HFFc6 (cell line): ENCODE data around the gene TTC23. TPM values are rescaled to one million over a fixed set of nuclear protein-coding genes. Genes with fewer than 3 reads are reported as not detected.

ENCODE experiments used
- DNase-seq: peaks from one replicate; pipeline ENCODE4 v3.0.0-alpha.2; 2018
- H3K27ac Mint-ChIP-seq: 2 replicates; pipeline ENCODE4 v1.8.0; 2020; ENCODE audit warnings: mild to moderate bottlenecking, mixed read lengths
- H3K27me3 Mint-ChIP-seq: 2 replicates; pipeline ENCODE4 v1.8.0; 2021; ENCODE audit warnings: mild to moderate bottlenecking, moderate library complexity, mixed read lengths; ENCODE audit not compliant: insufficient read depth
- H3K36me3 Mint-ChIP-seq: 2 replicates; pipeline ENCODE4 v1.8.0; 2021; ENCODE audit warnings: low read depth, mixed read lengths
- H3K4me1 Mint-ChIP-seq: 2 replicates; pipeline ENCODE4 v1.8.0; 2020; ENCODE audit warnings: low read depth, mixed read lengths
- H3K4me3 Mint-ChIP-seq: 2 replicates; pipeline ENCODE4 v1.8.0; 2020; ENCODE audit warnings: mild to moderate bottlenecking, moderate library complexity, mixed read lengths
- H3K9me3 Mint-ChIP-seq: 2 replicates; pipeline ENCODE4 v1.8.0; 2020; ENCODE audit warnings: mild to moderate bottlenecking, mixed read lengths
- CTCF ChIP-seq: fragments of 200-600 bp; sonication (generic); IDR thresholded peaks from 2 replicates; pipeline ENCODE4 v1.5.0; 2021; ENCODE audit warnings: antibody characterized with exemption, mild to moderate bottlenecking
- total RNA-seq, 6 experiments: library from RNA; stranded (reverse); fragmentation: NEBNext Ultra II Directional; extraction: Animal tissue kit (Norgen Biotek cat#: 25700); gene quantifications; 2 replicates in 1 of 6; 3 replicates in 5 of 6; pipeline ENCODE4 v1.2.3, GENCODE V29; 2021

Gene TTC23
- total RNA-seq, 6 experiments from 2014 or later, result 11.9 to 17.4 (median 15.0) TPM

- Mint-ChIP-seq H3K27me3 (peaks cover 3% of the 10 kb centered on the region), H3K36me3 (peaks cover 14% of the 10 kb centered on the region; the same call in 1 of the 2 replicates), H3K4me1 (peaks cover 12% of the 10 kb centered on the region), H3K9me3 (no peaks in the 10 kb centered on the region), H3K4me3 (no peak overlapping the region), H3K27ac (no peak overlapping the region)
- no peak for DNase-seq
- no peak for TF ChIP-seq CTCF
These were observed 130.4 kb downstream of the TTC23 start for GRCh38 chr15:99118801-99119546.

GRCh38 chr15:99118258-99118632 lies 131.1 kb downstream of the TTC23 start:
- Mint-ChIP-seq H3K4me3 (no peak overlapping the region), H3K4me1 (peaks cover 5% of the 10 kb centered on the region), H3K27me3 (peaks cover under 1% of the 10 kb centered on the region), H3K36me3 (peaks cover 16% of the 10 kb centered on the region; the same call in 1 of the 2 replicates), H3K27ac (no peak overlapping the region), H3K9me3 (no peaks in the 10 kb centered on the region)
- no peak for TF ChIP-seq CTCF
- no peak for DNase-seq

DNA sequence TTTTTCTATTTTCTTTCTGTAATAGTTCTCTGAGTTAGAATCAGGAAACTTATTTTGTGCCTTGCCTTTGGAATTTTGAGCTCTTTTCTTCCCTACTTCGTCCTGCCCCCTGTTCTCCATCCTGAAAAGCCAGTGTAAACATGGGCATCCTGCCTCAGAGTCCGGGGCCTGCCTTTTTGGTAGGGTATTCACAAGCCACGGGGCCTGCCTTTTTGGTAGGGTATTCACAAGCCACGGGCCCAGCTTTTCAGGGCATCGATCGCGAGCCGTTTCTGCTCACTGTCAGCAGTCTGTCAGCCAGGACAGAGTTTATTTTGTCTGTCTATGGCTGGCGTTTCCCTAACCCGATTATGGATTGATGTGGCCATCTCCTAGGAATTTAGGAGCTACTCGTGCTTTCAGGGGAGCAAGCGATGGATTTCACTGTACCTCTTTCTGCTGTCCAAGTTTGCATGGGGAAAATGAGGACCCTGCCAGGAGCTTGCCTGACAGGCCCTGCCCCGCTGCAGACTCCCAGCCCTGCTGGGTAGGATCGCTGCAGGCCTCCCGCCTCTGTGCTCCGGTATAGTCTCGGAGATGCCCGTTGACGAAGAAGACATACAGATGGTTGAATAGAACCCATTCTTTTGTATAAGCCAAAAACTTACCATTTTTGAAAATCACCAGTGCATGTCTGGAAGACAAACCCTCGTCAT lies 131.7 kb downstream of the TTC23 start:
- no peaks in the 10 kb centered on the region; the same call in 1 of the 2 replicates for H3K27me3 Mint-ChIP-seq
- H3K4me1 Mint-ChIP-seq, result no peaks in the 10 kb centered on the region
- H3K36me3 Mint-ChIP-seq, result peaks cover 16% of the 10 kb centered on the region; the same call in 1 of the 2 replicates
- TF ChIP-seq CTCF, result no peak
- no peak overlapping the region for H3K27ac Mint-ChIP-seq
- no peaks in the 10 kb centered on the region for H3K9me3 Mint-ChIP-seq
- DNase-seq, result no peak
- no peak overlapping the region for H3K4me3 Mint-ChIP-seq

- Mint-ChIP-seq H3K27me3 (peaks cover under 1% of the 10 kb centered on the region; the same call in 1 of the 2 replicates), H3K4me3 (no peak overlapping the region), H3K9me3 (no peaks in the 10 kb centered on the region), H3K36me3 (peaks cover 16% of the 10 kb centered on the region; the same call in 1 of the 2 replicates), H3K27ac (no peak overlapping the region), H3K4me1 (no peaks in the 10 kb centered on the region)
- no peak for DNase-seq
- TF ChIP-seq CTCF, result no peak
These were observed 132.3 kb downstream of the TTC23 start for GRCh38 chr15:99117111-99117510.

- H3K4me1 Mint-ChIP-seq, result no peaks in the 10 kb centered on the region
- H3K27me3 Mint-ChIP-seq, result peaks cover 2% of the 10 kb centered on the region
- no peak for DNase-seq
- H3K9me3 Mint-ChIP-seq, result no peaks in the 10 kb centered on the region
- H3K36me3 Mint-ChIP-seq, result peaks cover 16% of the 10 kb centered on the region; the same call in 1 of the 2 replicates
- H3K27ac Mint-ChIP-seq, result no peak overlapping the region
- TF ChIP-seq CTCF, result no peak
- no peak overlapping the region for H3K4me3 Mint-ChIP-seq
These were observed 133.8 kb downstream of the TTC23 start for GRCh38 chr15:99115300-99116215.
